H9 (cell line): ENCODE results near the gene COA7. TPM values are rescaled to one million over a fixed set of nuclear protein-coding genes. Genes with fewer than 3 reads are reported as not detected.

Source experiments
- DNase-seq: peaks from one replicate; pipeline ENCODE4 v3.0.0-alpha.2; 2017
- H2AFZ ChIP-seq: one replicate; pipeline ENCODE4 v1.6.1; 2013; ENCODE audit warnings: mild to moderate bottlenecking, low read length, control low read depth, moderate library complexity
- H2AK5ac ChIP-seq: 2 replicates; pipeline ENCODE4 v1.6.1; 2013; ENCODE audit warnings: low read length, control low read depth, mixed read lengths; ENCODE audit not compliant: insufficient read length
- H2BK120ac ChIP-seq: one replicate; pipeline ENCODE4 v1.6.1; 2013; ENCODE audit warnings: low read depth, mild to moderate bottlenecking, low read length, control low read depth, inconsistent platforms; ENCODE audit not compliant: poor library complexity, severe bottlenecking
- H2BK12ac ChIP-seq: 2 replicates; pipeline ENCODE4 v1.6.1; 2013; ENCODE audit warnings: low read length, control low read depth, mixed read lengths, low read depth; ENCODE audit not compliant: insufficient read length
- H2BK15ac ChIP-seq: 2 replicates; pipeline ENCODE4 v1.6.1; 2013; ENCODE audit warnings: low read depth, low read length, control low read depth
- H2BK20ac ChIP-seq: one replicate; pipeline ENCODE4 v1.6.1; 2013; ENCODE audit warnings: low read depth, mild to moderate bottlenecking, low read length, control low read depth, inconsistent platforms; ENCODE audit not compliant: poor library complexity, severe bottlenecking
- H2BK5ac ChIP-seq: 2 replicates; pipeline ENCODE4 v1.6.1; 2013; ENCODE audit warnings: low read length, control low read depth, mixed read lengths; ENCODE audit not compliant: insufficient read length
- H3K14ac ChIP-seq: 2 replicates; pipeline ENCODE4 v1.6.1; 2013; ENCODE audit warnings: low read length, control low read depth; ENCODE audit not compliant: insufficient read depth
- H3K18ac ChIP-seq: 2 replicates; pipeline ENCODE4 v1.6.1; 2013; ENCODE audit warnings: low read depth, mild to moderate bottlenecking, mixed read lengths, low read length, control low read depth; ENCODE audit not compliant: insufficient read length
- H3K23ac ChIP-seq: 2 replicates; pipeline ENCODE4 v1.6.1; 2013; ENCODE audit warnings: low read length, control low read depth, mixed read lengths, low read depth; ENCODE audit not compliant: insufficient read length
- H3K23me2 ChIP-seq: 2 replicates; pipeline ENCODE4 v1.6.1; 2013; ENCODE audit warnings: low read depth, mild to moderate bottlenecking, mixed read lengths, low read length, control low read depth; ENCODE audit not compliant: insufficient read length, poor library complexity, severe bottlenecking
- H3K27ac ChIP-seq: 2 replicates; pipeline ENCODE4 v1.5.1; 2013; ENCODE audit warnings: low read length, control low read depth, mixed read lengths, low read depth; ENCODE audit not compliant: insufficient read length
- H3K27me3 ChIP-seq: 2 replicates; pipeline ENCODE4 v1.6.1; 2013; ENCODE audit warnings: low read length, control low read depth, inconsistent platforms; ENCODE audit not compliant: insufficient read depth
- H3K4ac ChIP-seq: 2 replicates; pipeline ENCODE4 v1.6.1; 2013; ENCODE audit warnings: low read depth, mild to moderate bottlenecking, control low read depth, inconsistent platforms, low read length, moderate library complexity
- H3K4me1 ChIP-seq: 2 replicates; pipeline ENCODE4 v1.6.1; 2013; ENCODE audit warnings: low read length, control low read depth, inconsistent platforms; ENCODE audit not compliant: insufficient read depth
- H3K4me2 ChIP-seq: 2 replicates; pipeline ENCODE4 v1.6.1; 2013; ENCODE audit warnings: low read length, control low read depth, mixed read lengths; ENCODE audit not compliant: insufficient read length, insufficient read depth
- H3K56ac ChIP-seq: 2 replicates; pipeline ENCODE4 v1.6.1; 2013; ENCODE audit warnings: low read depth, mild to moderate bottlenecking, mixed read lengths, low read length, control low read depth; ENCODE audit not compliant: insufficient read length
- H3K79me1 ChIP-seq: 2 replicates; pipeline ENCODE4 v1.6.1; 2013; ENCODE audit warnings: low read depth, mild to moderate bottlenecking, moderate library complexity, low read length, control low read depth, inconsistent platforms; ENCODE audit not compliant: insufficient read depth, poor library complexity, severe bottlenecking
- H3K79me2 ChIP-seq: 2 replicates; pipeline ENCODE4 v1.6.1; 2013; ENCODE audit warnings: low read length, control low read depth, inconsistent platforms; ENCODE audit not compliant: insufficient read depth
- H3K9ac ChIP-seq: 2 replicates; pipeline ENCODE4 v1.6.1; 2013; ENCODE audit warnings: low read length, control low read depth, mixed read lengths; ENCODE audit not compliant: insufficient read length; ENCODE audit errors: extremely low read depth
- H3K9me3 ChIP-seq: one replicate; pipeline ENCODE4 v1.6.1; 2013; ENCODE audit warnings: low read depth, low read length, inconsistent platforms; ENCODE audit not compliant: control insufficient read depth
- H3T11ph ChIP-seq: one replicate; pipeline ENCODE4 v1.6.1; 2013; ENCODE audit warnings: mild to moderate bottlenecking, low read length, control low read depth, inconsistent platforms
- H4K20me1 ChIP-seq: one replicate; pipeline ENCODE4 v1.6.1; 2013; ENCODE audit not compliant: control insufficient read depth, insufficient read length, insufficient read depth
- H4K5ac ChIP-seq: 2 replicates; pipeline ENCODE4 v1.6.1; 2013; ENCODE audit warnings: low read depth, mild to moderate bottlenecking, mixed read lengths, low read length, control low read depth; ENCODE audit not compliant: insufficient read length
- H4K8ac ChIP-seq: replicated peaks from 2 replicates; pipeline ENCODE4 v1.6.1; 2013; ENCODE audit warnings: low read length, control low read depth, mixed read lengths, low read depth; ENCODE audit not compliant: insufficient read length
- H4K91ac ChIP-seq: 2 replicates; pipeline ENCODE4 v1.6.1; 2013; ENCODE audit warnings: low read depth, mild to moderate bottlenecking, moderate library complexity, mixed read lengths, low read length, control low read depth; ENCODE audit not compliant: insufficient read length
- H3K27ac Mint-ChIP-seq, 3 experiments: 2 replicates in 2 of 3; 3 replicates in 1 of 3; pipeline ENCODE4 v1.8.0; 2020 to 2021; ENCODE audit warnings: mixed read lengths in 3 of 3, mild to moderate bottlenecking in 1 of 3, moderate library complexity in 1 of 3
- H3K27me3 Mint-ChIP-seq: 2 replicates; pipeline ENCODE4 v1.8.0; 2021; ENCODE audit warnings: low read depth, mild to moderate bottlenecking, moderate library complexity, mixed read lengths
- H3K36me3 Mint-ChIP-seq, 3 experiments: 2 replicates in 2 of 3; 3 replicates in 1 of 3; pipeline ENCODE4 v1.8.0; 2020 to 2021; ENCODE audit warnings: low read depth in 3 of 3, mixed read lengths in 3 of 3; ENCODE audit not compliant: insufficient read depth in 1 of 3
- H3K4me1 Mint-ChIP-seq, 2 experiments: 2 replicates each; pipeline ENCODE4 v1.8.0; 2020; ENCODE audit warnings: mixed read lengths in 2 of 2
- H3K4me3 Mint-ChIP-seq, 2 experiments: 2 replicates in 1 of 2; 3 replicates in 1 of 2; pipeline ENCODE4 v1.8.0; 2020 to 2021; ENCODE audit warnings: mild to moderate bottlenecking in 2 of 2, mixed read lengths in 2 of 2, moderate library complexity in 1 of 2
- H3K9me3 Mint-ChIP-seq, 2 experiments: 2 replicates in 1 of 2; 3 replicates in 1 of 2; pipeline ENCODE4 v1.8.0; 2020; ENCODE audit warnings: mild to moderate bottlenecking in 2 of 2, mixed read lengths in 2 of 2, moderate library complexity in 1 of 2
- whole genome bisulfite sequencing: extraction: QIAGEN DNeasy Blood & Tissue Kit; methylation state at CpG from one replicate; pipeline ENCODE4 v1.1.7; 2013; ENCODE audit warnings: missing lambda C conversion rate, low lambda C conversion rate, mixed read lengths; ENCODE audit not compliant: insufficient read length; ENCODE audit errors: extremely low coverage; 5-methylcytosine and 5-hydroxymethylcytosine counted together
- total RNA-seq: library from RNA; stranded (reverse); gene quantifications from 2 replicates; pipeline ENCODE4 v1.2.1, GENCODE V29; 2021
- TF ChIP-seq, protein P1 (sequence below): fragments of 200-600 bp; sonication (generic); conservative IDR thresholded peaks from 3 replicates; pipeline ENCODE4 v1.8.0; 2021; ENCODE audit warnings: antibody characterized with exemption, mild to moderate bottlenecking

The COA7 gene
- total RNA-seq, 1 experiment from 2014 or later: 69.1 TPM

DNA sequence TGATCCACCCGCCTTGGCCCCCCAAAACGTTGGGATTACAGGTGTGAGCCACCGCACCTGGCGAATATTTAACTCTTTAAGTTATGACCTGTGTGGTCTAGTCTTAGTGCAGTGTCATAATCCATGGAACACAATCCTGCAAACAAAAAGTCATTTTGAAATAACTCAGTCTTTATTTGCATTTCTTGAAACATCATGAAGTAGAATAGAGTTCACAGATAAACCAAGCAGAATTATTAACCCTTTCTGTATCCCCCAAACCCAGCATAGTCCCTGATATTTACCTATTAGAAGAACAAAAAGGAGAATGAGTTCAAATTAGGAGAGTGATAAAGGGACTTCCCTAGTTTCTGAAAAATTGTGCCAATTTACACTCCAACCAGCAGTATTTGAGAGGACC, 48.0 kb upstream of the COA7 start:
- Histone ChIP-seq H2AFZ (no peak overlapping the region), H3K23me2 (no peaks in the 10 kb centered on the region), H3K9ac (no peak overlapping the region), H2BK20ac (no peak overlapping the region), H4K5ac (no peak overlapping the region), H4K91ac (no peak overlapping the region), H3K18ac (no peak overlapping the region), H3K4me2 (no peak overlapping the region), H3K27me3 (no peaks in the 10 kb centered on the region), H2BK5ac (no peak overlapping the region), H3K27ac (no peak overlapping the region), H2BK120ac (no peak overlapping the region), H3K79me2 (no peaks in the 10 kb centered on the region), H3K4me1 (no peaks in the 10 kb centered on the region), H2AK5ac (no peak overlapping the region), H3T11ph (no peak overlapping the region), H3K9me3 (no peaks in the 10 kb centered on the region), H3K56ac (no peak overlapping the region), H4K20me1 (no peaks in the 10 kb centered on the region), H4K8ac (no peak overlapping the region), H3K23ac (no peak overlapping the region), H2BK15ac (no peak overlapping the region), H3K14ac (no peak overlapping the region), H3K4ac (no peak overlapping the region), H3K79me1 (no peaks in the 10 kb centered on the region), H2BK12ac (no peak overlapping the region)
- H3K27ac Mint-ChIP-seq: peak overlapping the region in 1 of 3 experiments; percentile 17; a peak in 1 of 7 replicates
- H3K4me3 Mint-ChIP-seq: no peak overlapping the region
- WGBS: no CpG with 5 or more reads among the region's 4 CpGs
- no peaks in the 10 kb centered on the region for H3K27me3 Mint-ChIP-seq
- TF ChIP-seq, protein P1, sequence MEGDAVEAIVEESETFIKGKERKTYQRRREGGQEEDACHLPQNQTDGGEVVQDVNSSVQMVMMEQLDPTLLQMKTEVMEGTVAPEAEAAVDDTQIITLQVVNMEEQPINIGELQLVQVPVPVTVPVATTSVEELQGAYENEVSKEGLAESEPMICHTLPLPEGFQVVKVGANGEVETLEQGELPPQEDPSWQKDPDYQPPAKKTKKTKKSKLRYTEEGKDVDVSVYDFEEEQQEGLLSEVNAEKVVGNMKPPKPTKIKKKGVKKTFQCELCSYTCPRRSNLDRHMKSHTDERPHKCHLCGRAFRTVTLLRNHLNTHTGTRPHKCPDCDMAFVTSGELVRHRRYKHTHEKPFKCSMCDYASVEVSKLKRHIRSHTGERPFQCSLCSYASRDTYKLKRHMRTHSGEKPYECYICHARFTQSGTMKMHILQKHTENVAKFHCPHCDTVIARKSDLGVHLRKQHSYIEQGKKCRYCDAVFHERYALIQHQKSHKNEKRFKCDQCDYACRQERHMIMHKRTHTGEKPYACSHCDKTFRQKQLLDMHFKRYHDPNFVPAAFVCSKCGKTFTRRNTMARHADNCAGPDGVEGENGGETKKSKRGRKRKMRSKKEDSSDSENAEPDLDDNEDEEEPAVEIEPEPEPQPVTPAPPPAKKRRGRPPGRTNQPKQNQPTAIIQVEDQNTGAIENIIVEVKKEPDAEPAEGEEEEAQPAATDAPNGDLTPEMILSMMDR: no peak
- peaks cover 3 to 4% of the 10 kb centered on the region in 2 experiments; a peak in 3 of 4 replicates for H3K4me1 Mint-ChIP-seq
- peaks cover 10% of the 10 kb centered on the region in 2 experiments for H3K9me3 Mint-ChIP-seq
- peaks cover 11 to 17% (median 12%) of the 10 kb centered on the region in 3 experiments for H3K36me3 Mint-ChIP-seq
- DNase-seq: no peak
